NT2/D1 (cell line): ENCODE data around the gene ARHGAP24.

Experiments
- YY1 ChIP-seq: IDR thresholded peaks from 2 replicates; pipeline ENCODE4 v1.6.1; 2011; ENCODE audit not compliant: insufficient read length, insufficient read depth
- ZNF274 ChIP-seq: IDR thresholded peaks from 2 replicates; pipeline ENCODE4 v1.6.1; 2011; ENCODE audit warnings: mild to moderate bottlenecking, low read depth, low read length

DNA sequence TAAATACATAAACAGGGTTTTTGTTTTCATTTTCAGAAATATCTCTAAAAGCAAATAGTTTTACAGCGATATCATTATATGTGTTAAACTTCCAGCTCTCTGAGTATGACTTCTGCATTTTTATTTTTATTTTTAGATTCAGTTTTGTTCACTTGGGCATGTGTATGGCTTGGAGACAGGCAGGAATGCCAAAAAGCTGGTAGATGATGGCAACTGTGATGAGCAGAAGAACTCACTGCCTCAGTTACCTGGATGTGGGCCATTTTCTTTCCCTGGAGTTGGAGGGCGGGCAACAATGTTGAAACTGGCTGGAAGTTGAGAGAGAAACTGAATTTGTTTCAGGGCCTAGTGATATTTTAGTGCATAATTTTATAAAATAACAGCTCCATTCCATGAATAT, 266.4 kb downstream of the ARHGAP24 start:
- TF ChIP-seq ZNF274: no peak
- TF ChIP-seq YY1: no peak
